Measurements from ENCODE around the gene TRIM14.

TRIM14 gene

DNA sequence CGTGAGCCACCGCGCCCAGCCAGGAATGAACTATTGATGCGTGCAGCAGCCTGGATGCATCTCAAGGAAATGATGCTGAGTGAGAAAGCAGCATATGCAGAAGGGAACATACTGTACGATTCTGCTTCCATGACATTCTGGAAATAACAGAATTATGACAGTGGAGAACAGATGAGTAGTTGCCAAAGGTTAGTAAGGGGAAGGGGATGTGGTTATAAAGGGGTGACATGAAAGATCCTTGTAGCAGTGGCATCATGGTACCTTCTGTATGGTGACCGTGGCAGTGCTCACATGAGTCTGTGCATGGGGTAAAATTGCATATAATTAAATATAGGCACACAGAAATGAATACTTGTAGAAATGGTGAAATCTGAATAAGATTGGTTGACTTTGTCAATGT, 49.5 kb downstream of the TRIM14 start:
- no peak for DNase-seq
- Histone ChIP-seq H3K27me3 (no peaks in the 10 kb centered on the region), H3K27ac (no peak overlapping the region), H3K4me3 (no peak overlapping the region), H3K36me3 (peaks cover 2 to 15% (median 12%) of the 10 kb centered on the region in 3 donors), H3K9me3 (no peaks in the 10 kb centered on the region), H3K4me1 (peaks cover 0 to 6% (median 0%) of the 10 kb centered on the region in 4 donors)
- TF ChIP-seq, protein P1, sequence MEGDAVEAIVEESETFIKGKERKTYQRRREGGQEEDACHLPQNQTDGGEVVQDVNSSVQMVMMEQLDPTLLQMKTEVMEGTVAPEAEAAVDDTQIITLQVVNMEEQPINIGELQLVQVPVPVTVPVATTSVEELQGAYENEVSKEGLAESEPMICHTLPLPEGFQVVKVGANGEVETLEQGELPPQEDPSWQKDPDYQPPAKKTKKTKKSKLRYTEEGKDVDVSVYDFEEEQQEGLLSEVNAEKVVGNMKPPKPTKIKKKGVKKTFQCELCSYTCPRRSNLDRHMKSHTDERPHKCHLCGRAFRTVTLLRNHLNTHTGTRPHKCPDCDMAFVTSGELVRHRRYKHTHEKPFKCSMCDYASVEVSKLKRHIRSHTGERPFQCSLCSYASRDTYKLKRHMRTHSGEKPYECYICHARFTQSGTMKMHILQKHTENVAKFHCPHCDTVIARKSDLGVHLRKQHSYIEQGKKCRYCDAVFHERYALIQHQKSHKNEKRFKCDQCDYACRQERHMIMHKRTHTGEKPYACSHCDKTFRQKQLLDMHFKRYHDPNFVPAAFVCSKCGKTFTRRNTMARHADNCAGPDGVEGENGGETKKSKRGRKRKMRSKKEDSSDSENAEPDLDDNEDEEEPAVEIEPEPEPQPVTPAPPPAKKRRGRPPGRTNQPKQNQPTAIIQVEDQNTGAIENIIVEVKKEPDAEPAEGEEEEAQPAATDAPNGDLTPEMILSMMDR (IDR thresholded peaks at IDR 0.05): no peak
- intact Hi-C loops (cut with DNase I; ENCODE audit: low total_unique reads): no loop called here

DNA sequence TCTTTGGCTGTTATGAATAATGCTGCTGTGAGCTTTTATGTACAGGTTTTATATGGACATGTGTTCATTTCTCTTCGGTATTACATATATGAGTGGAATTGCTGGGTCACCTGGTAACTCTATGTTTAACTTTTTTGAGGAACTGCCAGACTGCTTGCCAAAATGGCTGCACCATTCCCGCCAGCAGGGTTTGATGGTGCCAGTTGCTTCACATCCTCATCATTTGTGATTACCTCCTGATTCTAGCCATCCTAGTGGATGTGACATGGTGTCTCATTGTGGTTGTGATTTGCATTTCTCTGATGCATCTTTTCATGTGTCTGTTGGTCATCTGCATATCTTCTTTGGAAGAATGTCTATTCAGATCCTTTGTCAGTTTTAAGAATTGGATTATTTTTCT, 51.8 kb downstream of the TRIM14 start:
- TF ChIP-seq, protein P1 (IDR thresholded peaks at IDR 0.05): no peak
- Histone ChIP-seq H3K4me1 (no peaks in the 10 kb centered on the region), H3K9me3 (no peaks in the 10 kb centered on the region), H3K27ac (no peak overlapping the region), H3K27me3 (no peaks in the 10 kb centered on the region), H3K36me3 (peaks cover 15 to 34% (median 29%) of the 10 kb centered on the region in 3 donors), H3K4me3 (no peak overlapping the region)
- intact Hi-C loops (cut with DNase I; ENCODE audit: low total_unique reads): no loop called here
- DNase-seq: no peak

DNA sequence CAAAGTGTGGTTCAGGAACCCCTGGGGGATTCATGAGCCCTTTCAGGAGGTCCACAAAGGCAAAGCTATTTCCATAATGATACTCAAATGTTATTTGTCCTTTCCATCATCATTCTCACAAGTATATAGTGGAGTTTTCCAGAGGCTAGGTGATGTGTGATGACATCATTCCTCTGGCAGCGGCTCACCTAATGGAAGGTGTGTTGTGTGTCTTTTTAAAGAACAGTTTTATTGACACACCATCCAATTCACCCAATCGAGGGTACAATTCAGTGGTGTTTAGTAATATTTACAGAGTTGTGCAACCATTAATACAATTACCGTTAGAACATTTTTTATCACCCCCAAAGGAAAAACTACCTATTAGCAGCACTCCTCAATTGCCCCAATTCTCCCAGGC, 52.8 kb downstream of the TRIM14 start:
- no peaks in the 10 kb centered on the region for H3K27me3 ChIP-seq
- no peaks in the 10 kb centered on the region for H3K9me3 ChIP-seq
- no peak overlapping the region for H3K4me3 ChIP-seq
- no peak overlapping the region for H3K27ac ChIP-seq
- no peak for DNase-seq
- H3K4me1 ChIP-seq: no peaks in the 10 kb centered on the region
- peaks cover 15 to 43% (median 38%) of the 10 kb centered on the region in 3 donors for H3K36me3 ChIP-seq
- intact Hi-C loops (cut with DNase I; ENCODE audit: low total_unique reads): no loop called here
- TF ChIP-seq, protein P1 (IDR thresholded peaks at IDR 0.05): no peak

DNA sequence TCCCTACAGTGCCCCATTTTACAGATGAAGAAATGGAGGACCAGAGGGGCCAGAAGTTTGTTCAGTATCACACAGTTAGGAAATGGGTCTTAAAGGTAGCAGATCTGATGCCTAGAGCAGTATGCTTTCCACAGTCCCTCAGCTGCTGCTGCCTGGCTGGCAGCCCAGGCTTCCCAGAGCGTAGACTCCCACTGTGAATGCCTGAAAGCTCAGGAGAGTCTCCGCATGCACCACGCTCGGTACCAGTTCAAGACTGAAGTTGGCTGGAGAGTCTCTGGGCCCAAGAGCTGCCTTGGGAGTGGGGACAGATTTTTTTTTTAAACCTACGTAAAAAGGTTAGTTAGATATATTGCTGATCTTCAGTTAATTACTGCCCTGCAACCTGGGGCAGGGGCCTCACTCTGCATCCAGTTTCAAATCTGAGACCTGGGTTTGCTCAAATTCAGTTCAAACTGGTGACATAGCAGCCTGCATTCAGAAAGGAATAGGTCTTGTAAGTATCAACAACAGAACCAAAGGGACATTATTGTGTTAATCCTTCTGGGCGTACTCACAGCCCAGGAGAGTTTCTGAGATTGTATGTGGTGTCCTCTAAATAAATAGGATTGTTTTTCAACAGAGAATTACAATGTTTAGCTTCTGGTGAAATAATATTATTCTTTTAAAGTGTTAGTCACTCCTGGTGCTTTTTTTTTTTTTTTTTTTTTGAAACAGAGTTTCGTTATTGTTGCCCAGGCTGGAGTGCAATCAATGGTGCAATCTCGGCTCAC, 54.2 kb downstream of the TRIM14 start:
- H3K27ac ChIP-seq: no peak overlapping the region
- intact Hi-C loops (cut with DNase I; ENCODE audit: low total_unique reads): no loop called here
- peaks cover 15 to 53% (median 43%) of the 10 kb centered on the region in 3 donors for H3K36me3 ChIP-seq
- no peaks in the 10 kb centered on the region for H3K9me3 ChIP-seq
- no peaks in the 10 kb centered on the region for H3K27me3 ChIP-seq
- no peak for DNase-seq
- TF ChIP-seq, protein P1 (IDR thresholded peaks at IDR 0.05): no peak
- H3K4me1 ChIP-seq: no peaks in the 10 kb centered on the region
- no peak overlapping the region for H3K4me3 ChIP-seq

DNA sequence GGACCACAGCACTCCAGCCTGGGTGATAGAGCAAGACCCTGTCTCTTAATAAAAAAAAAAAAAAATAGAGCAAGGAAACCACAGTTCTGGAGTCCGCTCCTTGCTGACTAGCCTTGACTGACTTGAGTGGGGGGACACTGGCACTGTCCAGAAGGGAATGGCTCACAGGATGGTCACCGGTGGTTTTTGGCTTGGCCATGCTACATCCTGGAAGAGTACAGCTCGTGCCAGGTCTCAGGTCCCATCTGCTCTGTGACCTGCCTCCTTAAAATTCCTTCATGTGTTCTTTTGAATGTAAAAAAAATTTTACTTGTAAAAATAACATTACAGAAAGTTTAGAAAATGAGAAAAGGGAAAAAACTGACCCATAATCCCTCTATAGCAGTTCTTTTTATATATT, 56.9 kb downstream of the TRIM14 start:
- intact Hi-C loops (cut with DNase I; ENCODE audit: low total_unique reads): no loop called here
- TF ChIP-seq, protein P1 (IDR thresholded peaks at IDR 0.05): no peak
- DNase-seq: no peak
- H3K27ac ChIP-seq: no peak overlapping the region
- no peaks in the 10 kb centered on the region for H3K9me3 ChIP-seq
- H3K4me3 ChIP-seq: no peak overlapping the region
- peaks cover 0 to 16% (median 10%) of the 10 kb centered on the region in 4 donors for H3K4me1 ChIP-seq
- peaks cover 15 to 53% (median 40%) of the 10 kb centered on the region in 3 donors for H3K36me3 ChIP-seq
- H3K27me3 ChIP-seq: no peaks in the 10 kb centered on the region

All from tibial artery (tissue), 4 donors.